Gastrocnemius medialis (tissue), 4 donors: Measurements from ENCODE around the gene CTNNA2.

Experiments used
- POLR2A ChIP-seq, 2 donors: fragments of 450-650 bp; IDR thresholded peaks; one replicate each; pipeline ENCODE4 v1.6.1; 2017; ENCODE audit warnings: antibody characterized with exemption in 2 of 2, mild to moderate bottlenecking in 2 of 2, moderate library complexity in 2 of 2
- TF ChIP-seq, protein P1 (sequence below), 5 experiments: fragments of 450-650 bp in 3 of 5; fragments of 200-600 bp in 2 of 5; sonication (generic) in 2 of 5; IDR thresholded peaks in 4 of 5; conservative IDR thresholded peaks in 1 of 5; 1 replicate in 4 of 5; 2 replicates in 1 of 5; pipeline ENCODE4 v1.5.1; 2016 to 2019; ENCODE audit warnings: antibody characterized with exemption in 5 of 5, mild to moderate bottlenecking in 3 of 5, moderate library complexity in 3 of 5

DNA sequence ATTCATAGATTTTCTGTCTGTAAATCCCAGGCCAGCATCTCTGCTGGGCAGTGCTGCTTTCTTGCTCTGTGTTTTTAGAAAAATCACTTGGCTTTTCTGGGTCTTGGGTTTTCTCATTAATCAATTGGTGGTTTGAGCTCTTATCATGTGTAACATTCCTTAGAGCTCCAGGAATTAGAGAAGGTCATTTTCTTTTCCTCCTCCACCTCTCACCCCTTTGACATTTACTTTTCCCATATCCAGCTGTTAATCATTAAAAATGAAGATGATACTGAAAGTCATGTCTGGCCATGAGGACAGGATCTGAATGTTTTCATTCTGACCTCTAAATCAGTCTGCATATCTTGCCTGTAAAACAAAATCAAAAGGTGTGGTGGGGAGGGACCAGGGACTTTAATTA, 680.7 kb downstream of the CTNNA2 start:
- TF ChIP-seq, protein P1, sequence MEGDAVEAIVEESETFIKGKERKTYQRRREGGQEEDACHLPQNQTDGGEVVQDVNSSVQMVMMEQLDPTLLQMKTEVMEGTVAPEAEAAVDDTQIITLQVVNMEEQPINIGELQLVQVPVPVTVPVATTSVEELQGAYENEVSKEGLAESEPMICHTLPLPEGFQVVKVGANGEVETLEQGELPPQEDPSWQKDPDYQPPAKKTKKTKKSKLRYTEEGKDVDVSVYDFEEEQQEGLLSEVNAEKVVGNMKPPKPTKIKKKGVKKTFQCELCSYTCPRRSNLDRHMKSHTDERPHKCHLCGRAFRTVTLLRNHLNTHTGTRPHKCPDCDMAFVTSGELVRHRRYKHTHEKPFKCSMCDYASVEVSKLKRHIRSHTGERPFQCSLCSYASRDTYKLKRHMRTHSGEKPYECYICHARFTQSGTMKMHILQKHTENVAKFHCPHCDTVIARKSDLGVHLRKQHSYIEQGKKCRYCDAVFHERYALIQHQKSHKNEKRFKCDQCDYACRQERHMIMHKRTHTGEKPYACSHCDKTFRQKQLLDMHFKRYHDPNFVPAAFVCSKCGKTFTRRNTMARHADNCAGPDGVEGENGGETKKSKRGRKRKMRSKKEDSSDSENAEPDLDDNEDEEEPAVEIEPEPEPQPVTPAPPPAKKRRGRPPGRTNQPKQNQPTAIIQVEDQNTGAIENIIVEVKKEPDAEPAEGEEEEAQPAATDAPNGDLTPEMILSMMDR (IDR thresholded peaks at IDR 0.05 in 4 of 5, conservative IDR thresholded peaks at IDR 0.05 in 1 of 5), result no peak
- no peak for TF ChIP-seq POLR2A (IDR thresholded peaks at IDR 0.05)
